Measurements from ENCODE around the gene DRD4.

The DRD4 gene

GRCh38 chr11:636511-637332, at the start of gene DRD4:
Gene DRD4 (plus strand): TSS chr11:637269. CDS start chr11:637305, 36 bp downstream.
- no peak for DNase-seq (ENCODE audit: low read depth)

- no peak for DNase-seq (ENCODE audit: low read depth)
Observed at GRCh38 chr11:587546-587945, 49.5 kb upstream of the DRD4 start.

GRCh38 chr11:587978-588380, 49.1 kb upstream of the DRD4 start:
- no peak for DNase-seq (ENCODE audit: low read depth)

- no peak for DNase-seq (ENCODE audit: low read depth)
Observed at GRCh38 chr11:589798-590197, 47.3 kb upstream of the DRD4 start.

GRCh38 chr11:590997-591396, 46.1 kb upstream of the DRD4 start:
- no peak for DNase-seq (ENCODE audit: low read depth)

- no peak for DNase-seq (ENCODE audit: low read depth)
Observed at GRCh38 chr11:592501-592900, 44.6 kb upstream of the DRD4 start.

GRCh38 chr11:592918-593317, 44.2 kb upstream of the DRD4 start:
- no peak for DNase-seq (ENCODE audit: low read depth)

GRCh38 chr11:593347-593746, 43.7 kb upstream of the DRD4 start:
- DNase-seq (ENCODE audit: low read depth), result no peak

- DNase-seq (ENCODE audit: low read depth), result no peak
Observed at GRCh38 chr11:595400-595799, 41.7 kb upstream of the DRD4 start.

GRCh38 chr11:596374-596773, 40.7 kb upstream of the DRD4 start:
- no peak for DNase-seq (ENCODE audit: low read depth)

GRCh38 chr11:597166-597725, 39.8 kb upstream of the DRD4 start:
- no peak for DNase-seq (ENCODE audit: low read depth)

GRCh38 chr11:598005-598680, 38.9 kb upstream of the DRD4 start:
- no peak for DNase-seq (ENCODE audit: low read depth)

- DNase-seq (ENCODE audit: low read depth), result no peak
Observed at GRCh38 chr11:601573-602245, 35.4 kb upstream of the DRD4 start.

- no peak for DNase-seq (ENCODE audit: low read depth)
Observed at GRCh38 chr11:603154-603553, 33.9 kb upstream of the DRD4 start.

GRCh38 chr11:605286-606129, 31.6 kb upstream of the DRD4 start:
- DNase-seq (ENCODE audit: low read depth), result no peak

- no peak for DNase-seq (ENCODE audit: low read depth)
Observed at GRCh38 chr11:606245-606644, 30.8 kb upstream of the DRD4 start.

GRCh38 chr11:607020-607780, 29.9 kb upstream of the DRD4 start:
- no peak for DNase-seq (ENCODE audit: low read depth)

GRCh38 chr11:607971-608659, 29.0 kb upstream of the DRD4 start:
- DNase-seq (ENCODE audit: low read depth), result no peak

- DNase-seq (ENCODE audit: low read depth), result no peak
Observed at GRCh38 chr11:608791-609251, 28.2 kb upstream of the DRD4 start.

GRCh38 chr11:609341-609811, 27.7 kb upstream of the DRD4 start:
- DNase-seq (ENCODE audit: low read depth), result no peak

All from stimulated activated CD8-positive, alpha-beta memory T cell treated with anti-CD3 and anti-CD28 coated beads, Interleukin-15, amount 100 ng/mL, for 1 hour (primary cell).